OCI-LY3 (cell line): ENCODE measurements around the gene DEGS2.
A peak's percentile ranks its signal among the peaks of the same experiment; 100 is the strongest.

ENCODE experiments used
- H2AFZ ChIP-seq: fragments of 200-600, 300-600 bp; shearing (Covaris generic); 2 replicates; pipeline ENCODE4 v1.6.0; 2014; ENCODE audit warnings: antibody characterized with exemption, low read depth, low read length
- H3K27ac ChIP-seq: fragments of 200-600, 300-600 bp; sonication (generic); 2 replicates; pipeline ENCODE4 v1.5.1; 2014; ENCODE audit warnings: mild to moderate bottlenecking, low read length, moderate library complexity, mixed read lengths
- H3K27me3 ChIP-seq: fragments of 200-600, 300-600 bp; sonication (generic); 2 replicates; pipeline ENCODE4 v1.6.1; 2014; ENCODE audit warnings: low read depth, low read length, mixed read lengths
- H3K36me3 ChIP-seq: fragments of 200-600, 300-600 bp; sonication (generic); replicated peaks from 2 replicates; pipeline ENCODE3; 2014; ENCODE audit warnings: low read depth, low read length, mixed read lengths
- H3K4me1 ChIP-seq: fragments of 300-600, 200-600 bp; sonication (generic); 2 replicates; pipeline ENCODE4 v1.6.1; 2014; ENCODE audit warnings: low read length, mixed read lengths
- H3K4me2 ChIP-seq: fragments of 200-600, 300-600 bp; sonication (generic); 2 replicates; pipeline ENCODE4 v1.6.1; 2014; ENCODE audit warnings: low read length, mixed read lengths
- H3K4me3 ChIP-seq: fragments of 300-600, 200-600 bp; sonication (generic); 2 replicates; pipeline ENCODE4 v1.5.1; 2014; ENCODE audit warnings: antibody characterized with exemption, mild to moderate bottlenecking, low read length, moderate library complexity
- H3K79me2 ChIP-seq: fragments of 300-600, 200-600 bp; shearing (Covaris generic); 2 replicates; pipeline ENCODE4 v1.6.1; 2014; ENCODE audit warnings: mild to moderate bottlenecking, low read length, mixed read lengths
- H3K9ac ChIP-seq: fragments of 300-600, 200-600 bp; shearing (Covaris generic); 2 replicates; pipeline ENCODE4 v1.6.0; 2014; ENCODE audit warnings: mild to moderate bottlenecking, low read length, moderate library complexity
- H3K9me3 ChIP-seq: fragments of 200-600, 300-600 bp; shearing (Covaris generic); 2 replicates; pipeline ENCODE4 v1.6.1; 2014; ENCODE audit warnings: low read length, mixed read lengths; ENCODE audit not compliant: insufficient read depth
- H4K20me1 ChIP-seq: fragments of 200-600, 300-600 bp; sonication (generic); 2 replicates; pipeline ENCODE4 v1.6.1; 2016; ENCODE audit warnings: low read length, mixed read lengths; ENCODE audit not compliant: insufficient read depth
- CTCF ChIP-seq: fragments of 200-600, 300-600 bp; sonication (generic); IDR thresholded peaks from 2 replicates; pipeline ENCODE4 v1.5.1; 2014; ENCODE audit warnings: antibody characterized with exemption, low read length, low read depth
- EZH2phosphoT487 ChIP-seq: fragments of 200-600 bp; shearing (Covaris generic); IDR thresholded peaks from 2 replicates; pipeline ENCODE4 v1.6.1; 2018; ENCODE audit warnings: antibody characterized with exemption, mixed run types, low read depth

DEGS2 gene

DNA sequence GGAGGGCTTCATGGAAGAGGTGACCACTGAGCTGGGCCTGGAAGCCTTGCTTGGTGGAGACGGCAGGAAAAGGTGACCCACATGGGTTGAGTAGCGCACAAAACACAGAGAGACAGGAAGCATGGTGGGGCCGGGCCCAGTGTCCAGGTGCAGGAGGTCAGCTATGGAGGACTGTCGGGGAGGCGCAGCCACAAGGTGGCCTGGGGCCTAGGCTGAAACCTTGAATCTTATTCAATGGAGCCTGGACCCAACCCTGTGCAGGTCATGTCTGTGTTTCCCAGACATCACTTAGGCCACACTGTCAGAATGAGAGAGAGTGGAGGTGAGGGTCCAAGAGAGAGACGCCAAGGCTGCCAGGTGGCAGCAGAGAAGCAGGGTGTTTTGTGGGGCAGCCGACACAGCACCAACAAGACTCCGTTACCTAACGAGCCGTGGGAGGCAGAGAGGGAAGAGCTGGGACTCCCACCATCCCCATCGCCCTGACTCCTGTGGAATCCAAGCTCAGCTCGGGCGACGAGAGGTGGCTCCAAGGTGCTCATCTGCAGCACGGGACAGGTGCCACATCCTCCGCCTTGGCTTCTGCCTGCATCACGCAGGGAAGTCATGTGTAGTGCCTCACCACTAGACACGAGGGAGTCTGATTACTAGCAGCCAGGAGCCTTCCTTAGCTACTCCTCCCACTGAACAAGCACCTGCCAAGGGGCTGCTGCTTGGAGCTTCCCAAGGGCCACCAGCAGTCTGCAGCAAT is 38.7 kb downstream of the DEGS2 start:
- Histone ChIP-seq H3K79me2 (no peaks in the 10 kb centered on the region), H3K36me3 (no peaks in the 10 kb centered on the region), H3K27me3 (no peaks in the 10 kb centered on the region), H2AFZ (no peak overlapping the region), H3K27ac (no peak overlapping the region), H3K9me3 (no peaks in the 10 kb centered on the region), H3K4me2 (no peak overlapping the region), H4K20me1 (no peaks in the 10 kb centered on the region), H3K4me3 (no peak overlapping the region), H3K4me1 (peaks cover 13% of the 10 kb centered on the region), H3K9ac (no peak overlapping the region)
- TF ChIP-seq CTCF (no peak), EZH2phosphoT487 (no peak)

DNA sequence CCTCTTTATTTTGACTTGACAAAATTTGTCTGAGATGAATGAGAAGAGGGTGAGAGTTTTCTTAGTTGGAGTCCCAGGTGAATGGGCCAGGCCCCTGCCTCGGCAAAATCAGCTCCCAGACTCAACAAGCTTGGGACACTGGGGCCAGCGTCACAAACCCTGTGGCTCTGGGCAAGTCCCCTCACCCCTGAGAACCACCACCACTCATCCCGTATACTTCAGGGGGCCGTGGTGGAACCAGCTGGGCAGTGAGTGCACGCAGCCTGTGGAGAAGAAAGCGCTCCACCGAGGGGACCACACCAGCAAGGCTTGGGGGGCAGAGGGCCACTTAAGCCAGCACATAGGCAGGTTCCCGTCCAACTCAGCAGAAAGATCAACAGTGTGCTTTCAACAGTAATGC is 40.2 kb downstream of the DEGS2 start:
- no peaks in the 10 kb centered on the region for H3K9me3 ChIP-seq
- H3K9ac ChIP-seq: no peak overlapping the region
- no peaks in the 10 kb centered on the region for H3K36me3 ChIP-seq
- peaks cover 13% of the 10 kb centered on the region for H3K4me1 ChIP-seq
- no peak overlapping the region for H3K4me3 ChIP-seq
- H2AFZ ChIP-seq: no peak overlapping the region
- no peak overlapping the region for H3K4me2 ChIP-seq
- no peaks in the 10 kb centered on the region for H3K79me2 ChIP-seq
- H4K20me1 ChIP-seq: no peaks in the 10 kb centered on the region
- TF ChIP-seq CTCF (no peak), EZH2phosphoT487 (no peak)
- H3K27me3 ChIP-seq: no peaks in the 10 kb centered on the region
- no peak overlapping the region for H3K27ac ChIP-seq

- H4K20me1 ChIP-seq: no peaks in the 10 kb centered on the region
- no peaks in the 10 kb centered on the region for H3K9me3 ChIP-seq
- H2AFZ ChIP-seq: no peak overlapping the region
- H3K36me3 ChIP-seq: no peaks in the 10 kb centered on the region
- no peak overlapping the region for H3K4me3 ChIP-seq
- no peak overlapping the region for H3K9ac ChIP-seq
- H3K27ac ChIP-seq: no peak overlapping the region
- no peaks in the 10 kb centered on the region for H3K27me3 ChIP-seq
- peak overlapping the region; percentile 13 for H3K4me2 ChIP-seq
- peaks cover 13% of the 10 kb centered on the region for H3K4me1 ChIP-seq
- TF ChIP-seq EZH2phosphoT487: no peak
- no peak for TF ChIP-seq CTCF
- no peaks in the 10 kb centered on the region for H3K79me2 ChIP-seq
Measured at GRCh38 chr14:100118396-100119011, 40.9 kb downstream of the DEGS2 start.

DNA sequence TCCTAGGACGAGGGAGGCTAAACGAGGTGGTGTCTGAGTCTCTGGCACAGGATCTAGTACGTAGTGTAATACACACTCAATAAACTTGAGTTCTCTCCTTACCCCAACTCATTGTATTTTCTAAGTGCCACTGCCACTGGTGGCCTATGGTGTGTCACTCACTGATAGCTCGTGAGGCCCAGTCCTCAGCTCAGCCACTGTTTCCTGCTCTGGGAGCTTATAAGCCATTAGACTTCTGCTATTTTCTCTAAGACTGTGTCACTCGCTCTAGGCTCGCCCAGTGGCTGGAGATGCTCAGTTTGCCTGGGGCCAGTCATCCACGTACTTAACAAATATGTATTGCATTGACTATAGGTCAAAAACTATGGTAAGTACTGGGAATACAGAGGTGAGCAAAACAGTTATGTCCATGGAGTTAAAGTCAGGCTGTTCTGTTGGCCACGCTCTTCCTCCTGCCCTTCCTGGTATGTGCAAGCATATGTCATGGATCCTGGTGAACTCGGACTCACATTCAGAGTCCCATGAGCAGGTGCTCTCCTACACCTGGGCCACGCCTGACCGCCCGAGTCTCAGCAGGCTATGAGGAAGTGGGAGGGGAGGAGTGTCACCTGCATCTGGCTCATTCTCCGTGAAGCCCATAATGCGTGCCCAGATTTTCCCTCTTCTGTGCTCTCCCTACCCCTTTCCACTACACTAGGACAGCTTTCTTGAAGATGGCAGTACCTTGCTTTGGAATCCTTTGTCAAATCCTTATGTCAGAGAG is 41.6 kb downstream of the DEGS2 start:
- Histone ChIP-seq H3K9me3 (no peaks in the 10 kb centered on the region), H3K27me3 (no peaks in the 10 kb centered on the region), H3K9ac (no peak overlapping the region), H3K4me2 (peak overlapping the region; percentile 13), H3K27ac (no peak overlapping the region), H2AFZ (no peak overlapping the region), H3K4me3 (no peak overlapping the region), H3K4me1 (peaks cover 13% of the 10 kb centered on the region), H4K20me1 (no peaks in the 10 kb centered on the region), H3K36me3 (no peaks in the 10 kb centered on the region), H3K79me2 (no peaks in the 10 kb centered on the region)
- no peak for TF ChIP-seq EZH2phosphoT487
- TF ChIP-seq CTCF: no peak
